ENCODE measurements around the gene UGGT1. TPM values are rescaled to one million over a fixed set of nuclear protein-coding genes. Genes with fewer than 3 reads are reported as not detected.

Gene UGGT1
- total RNA-seq (41.1 TPM), polyA plus RNA-seq (10 to 100 TPM in 3 of 4 donors, 1 to 10 TPM in 1; 9.0 to 14.5 (median 12.7) TPM)

DNA sequence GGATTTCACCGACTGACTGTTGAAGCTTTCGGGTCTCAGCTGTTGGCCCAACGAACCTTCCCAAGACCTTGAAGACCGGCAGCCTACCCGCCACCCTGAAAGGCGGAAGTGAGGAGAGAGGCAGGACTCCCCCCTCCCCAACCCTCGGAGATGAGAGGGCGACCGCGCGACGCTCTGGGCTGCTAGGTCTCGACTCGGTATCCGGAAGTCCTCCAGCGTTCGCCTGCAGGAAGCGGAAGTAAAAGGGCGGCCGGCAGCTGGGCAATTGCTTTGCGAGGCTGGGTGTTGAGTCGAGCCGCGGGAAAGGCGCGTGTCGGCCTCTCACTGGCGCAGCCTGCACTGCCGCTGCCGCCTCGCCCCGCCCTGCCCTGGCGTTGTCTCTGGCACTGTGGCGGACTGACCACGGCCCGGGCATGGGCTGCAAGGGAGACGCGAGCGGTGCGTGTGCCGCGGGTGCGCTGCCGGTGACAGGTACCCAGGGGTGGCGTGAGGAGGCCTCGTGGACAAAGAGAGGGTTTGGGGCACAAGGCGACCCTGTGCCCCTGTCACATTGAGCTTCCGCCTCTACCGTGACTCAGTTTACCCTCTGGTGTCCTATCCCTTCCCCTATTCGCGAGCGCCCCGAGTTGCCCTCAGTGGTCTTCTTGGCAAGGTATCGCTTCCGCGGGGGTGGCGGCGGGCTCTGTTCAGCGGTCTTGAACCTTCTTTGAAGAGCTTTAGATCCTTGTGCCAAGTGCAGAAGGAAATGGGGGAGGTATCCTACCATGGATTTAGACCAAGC is at the start of gene UGGT1:
TSS of gene UGGT1 (plus strand) at position 256 of the 781 bp plus-strand sequence. CDS start at position 414, 158 bp downstream.
- peak within 1 kb of the TSS; percentile 95 to 97 (median 96) for H3K4me3 Mint-ChIP-seq
- Histone ChIP-seq H3K9me3 (ENCODE audit: control insufficient read depth in 2 of 2, low read length in 2 of 2) (no peaks in the 10 kb centered on the region), H3K4me1 (ENCODE audit: control insufficient read depth, insufficient read depth, low read length, poor library complexity, severe bottlenecking) (peaks cover 20% of the 10 kb centered on the region), H3K36me3 (ENCODE audit: control insufficient read depth, insufficient read depth, low read length) (peaks cover 14% of the 10 kb centered on the region), H3K4me3 (ENCODE audit: low read depth, low read length) (peak within 1 kb of the TSS; percentile 99), H3K27me3 (ENCODE audit: control insufficient read depth, insufficient read depth, low read length) (no peaks in the 10 kb centered on the region), H3K27ac (ENCODE audit: insufficient read depth, low read length, poor library complexity, severe bottlenecking) (peak within 1 kb of the TSS; percentile 80)
- ATAC-seq (ENCODE audit: low read depth in 2 of 2) = peak; percentile 100
- peak within 1 kb of the TSS; percentile 87 to 97 (median 96) for H3K27ac Mint-ChIP-seq
- H3K9me3 Mint-ChIP-seq = no peaks in the 10 kb centered on the region
- peaks cover 22 to 57% (median 39%) of the 10 kb centered on the region in 4 donors for H3K4me1 Mint-ChIP-seq
- H3K36me3 Mint-ChIP-seq = no peaks in the 10 kb centered on the region
- H3K27me3 Mint-ChIP-seq = no peaks in the 10 kb centered on the region
- peak; percentile 90 to 98 (median 92) for DNase-seq

DNA sequence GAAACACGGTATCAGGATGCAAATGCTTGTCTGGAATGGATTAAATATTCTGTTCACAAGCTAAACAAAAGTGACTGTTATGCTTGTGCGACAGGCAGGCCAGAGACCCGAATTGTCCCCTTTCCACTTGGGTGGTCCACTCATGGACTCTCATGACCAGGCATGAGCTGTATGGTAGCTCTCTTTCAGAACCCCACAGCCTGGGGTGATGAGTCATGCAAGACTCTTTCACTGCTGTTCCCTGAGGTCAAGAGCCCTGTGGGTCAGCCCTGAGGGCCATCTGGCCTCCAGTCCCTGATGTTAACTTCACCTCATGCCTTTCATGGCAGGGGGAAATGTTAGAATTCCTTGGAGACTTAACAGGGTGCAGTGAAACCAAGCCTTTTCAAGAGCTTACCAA is 49.4 kb upstream of the UGGT1 start:
- no peak overlapping the region for H3K4me3 ChIP-seq (ENCODE audit: low read depth, low read length)
- H3K9me3 ChIP-seq (ENCODE audit: control insufficient read depth in 2 of 2, low read length in 2 of 2) = peaks cover 27 to 39% of the 10 kb centered on the region in 2 experiments
- DNase-seq (no peak), ATAC-seq (ENCODE audit: low read depth in 2 of 2) (no peak)
- H3K27ac ChIP-seq (ENCODE audit: insufficient read depth, low read length, poor library complexity, severe bottlenecking) = no peak overlapping the region
- Mint-ChIP-seq H3K27ac (no peak overlapping the region), H3K36me3 (peaks cover 12% of the 10 kb centered on the region), H3K4me1 (no peaks in the 10 kb centered on the region), H3K9me3 (peaks cover 0 to 45% (median 14%) of the 10 kb centered on the region in 7 donors), H3K4me3 (no peak overlapping the region), H3K27me3 (peaks cover 30% of the 10 kb centered on the region)
- no peaks in the 10 kb centered on the region for H3K4me1 ChIP-seq (ENCODE audit: control insufficient read depth, insufficient read depth, low read length, poor library complexity, severe bottlenecking)
- H3K36me3 ChIP-seq (ENCODE audit: control insufficient read depth, insufficient read depth, low read length) = no peaks in the 10 kb centered on the region
- H3K27me3 ChIP-seq (ENCODE audit: control insufficient read depth, insufficient read depth, low read length) = peaks cover 4% of the 10 kb centered on the region

DNA sequence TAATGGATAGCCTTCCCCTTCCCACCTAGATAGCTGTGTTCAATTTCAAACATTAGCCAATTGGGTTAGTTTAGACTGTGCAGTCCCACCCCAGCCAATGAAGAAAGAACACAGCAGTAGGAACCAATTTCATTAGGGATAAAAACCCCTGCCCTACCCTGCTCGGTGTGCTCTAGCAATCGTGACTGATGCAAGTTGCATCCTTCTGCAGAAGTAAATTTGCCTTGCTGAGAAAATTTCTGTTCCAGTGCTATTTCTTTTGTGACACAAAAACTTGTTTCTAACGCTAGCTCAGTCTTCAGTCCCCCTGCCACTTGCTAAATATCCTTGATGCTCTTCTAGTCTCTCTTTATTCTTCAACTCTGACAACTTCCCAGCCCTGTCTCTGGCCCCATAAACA is 48.0 kb upstream of the UGGT1 start:
- Histone ChIP-seq H3K27me3 (ENCODE audit: control insufficient read depth, insufficient read depth, low read length) (peaks cover 4% of the 10 kb centered on the region), H3K4me3 (ENCODE audit: low read depth, low read length) (no peak overlapping the region), H3K4me1 (ENCODE audit: control insufficient read depth, insufficient read depth, low read length, poor library complexity, severe bottlenecking) (no peaks in the 10 kb centered on the region), H3K27ac (ENCODE audit: insufficient read depth, low read length, poor library complexity, severe bottlenecking) (no peak overlapping the region), H3K9me3 (ENCODE audit: control insufficient read depth in 2 of 2, low read length in 2 of 2) (peaks cover 13 to 25% of the 10 kb centered on the region in 2 experiments), H3K36me3 (ENCODE audit: control insufficient read depth, insufficient read depth, low read length) (no peaks in the 10 kb centered on the region)
- Mint-ChIP-seq H3K4me3 (no peak overlapping the region), H3K27ac (no peak overlapping the region), H3K27me3 (peaks cover 23% of the 10 kb centered on the region), H3K4me1 (no peaks in the 10 kb centered on the region), H3K9me3 (peaks cover 0 to 32% (median 7%) of the 10 kb centered on the region in 7 donors), H3K36me3 (peaks cover 5% of the 10 kb centered on the region)
- no peak for DNase-seq
- ATAC-seq (ENCODE audit: low read depth in 2 of 2) = no peak

- peaks cover 6% of the 10 kb centered on the region for H3K36me3 Mint-ChIP-seq
- Histone ChIP-seq H3K27me3 (ENCODE audit: control insufficient read depth, insufficient read depth, low read length) (peaks cover 7% of the 10 kb centered on the region), H3K9me3 (ENCODE audit: control insufficient read depth in 2 of 2, low read length in 2 of 2) (peaks cover 4 to 5% of the 10 kb centered on the region in 2 experiments), H3K27ac (ENCODE audit: insufficient read depth, low read length, poor library complexity, severe bottlenecking) (no peak overlapping the region), H3K4me3 (ENCODE audit: low read depth, low read length) (no peak overlapping the region), H3K4me1 (ENCODE audit: control insufficient read depth, insufficient read depth, low read length, poor library complexity, severe bottlenecking) (no peaks in the 10 kb centered on the region), H3K36me3 (ENCODE audit: control insufficient read depth, insufficient read depth, low read length) (no peaks in the 10 kb centered on the region)
- peaks cover 0 to 13% (median 11%) of the 10 kb centered on the region in 7 donors for H3K9me3 Mint-ChIP-seq
- DNase-seq (no peak), ATAC-seq (ENCODE audit: low read depth in 2 of 2) (no peak)
- H3K27me3 Mint-ChIP-seq = peaks cover 44% of the 10 kb centered on the region
- H3K4me3 Mint-ChIP-seq = no peak overlapping the region
- H3K4me1 Mint-ChIP-seq = no peaks in the 10 kb centered on the region
- H3K27ac Mint-ChIP-seq = no peak overlapping the region
These were observed 37.7 kb upstream of the UGGT1 start for GRCh38 chr2:128053331-128053730.

- H3K9me3 Mint-ChIP-seq = peaks cover 0 to 13% (median 9%) of the 10 kb centered on the region in 7 donors
- Histone ChIP-seq H3K9me3 (ENCODE audit: control insufficient read depth in 2 of 2, low read length in 2 of 2) (peaks cover 3 to 4% of the 10 kb centered on the region in 2 experiments), H3K4me1 (ENCODE audit: control insufficient read depth, insufficient read depth, low read length, poor library complexity, severe bottlenecking) (no peaks in the 10 kb centered on the region), H3K4me3 (ENCODE audit: low read depth, low read length) (no peak overlapping the region), H3K27ac (ENCODE audit: insufficient read depth, low read length, poor library complexity, severe bottlenecking) (no peak overlapping the region), H3K27me3 (ENCODE audit: control insufficient read depth, insufficient read depth, low read length) (peaks cover 7% of the 10 kb centered on the region), H3K36me3 (ENCODE audit: control insufficient read depth, insufficient read depth, low read length) (no peaks in the 10 kb centered on the region)
- H3K27me3 Mint-ChIP-seq = peaks cover 43% of the 10 kb centered on the region
- no peak overlapping the region for H3K4me3 Mint-ChIP-seq
- H3K36me3 Mint-ChIP-seq = peaks cover 6% of the 10 kb centered on the region
- no peaks in the 10 kb centered on the region for H3K4me1 Mint-ChIP-seq
- no peak for DNase-seq
- ATAC-seq (ENCODE audit: low read depth in 2 of 2) = no peak
- no peak overlapping the region for H3K27ac Mint-ChIP-seq
These were observed 36.7 kb upstream of the UGGT1 start for GRCh38 chr2:128054104-128054885.

GRCh38 chr2:128057334-128057733 is 33.7 kb upstream of the UGGT1 start:
- Histone ChIP-seq H3K27me3 (ENCODE audit: control insufficient read depth, insufficient read depth, low read length) (no peaks in the 10 kb centered on the region), H3K4me3 (ENCODE audit: low read depth, low read length) (no peak overlapping the region), H3K4me1 (ENCODE audit: control insufficient read depth, insufficient read depth, low read length, poor library complexity, severe bottlenecking) (no peaks in the 10 kb centered on the region), H3K36me3 (ENCODE audit: control insufficient read depth, insufficient read depth, low read length) (no peaks in the 10 kb centered on the region), H3K9me3 (ENCODE audit: control insufficient read depth in 2 of 2, low read length in 2 of 2) (no peaks in the 10 kb centered on the region), H3K27ac (ENCODE audit: insufficient read depth, low read length, poor library complexity, severe bottlenecking) (no peak overlapping the region)
- Mint-ChIP-seq H3K4me3 (no peak overlapping the region), H3K36me3 (no peaks in the 10 kb centered on the region), H3K27ac (no peak overlapping the region), H3K4me1 (no peaks in the 10 kb centered on the region), H3K27me3 (peaks cover 27% of the 10 kb centered on the region), H3K9me3 (peaks cover 0 to 3% (median 0%) of the 10 kb centered on the region in 7 donors)
- ATAC-seq (ENCODE audit: low read depth in 2 of 2) (no peak), DNase-seq (no peak)

DNA sequence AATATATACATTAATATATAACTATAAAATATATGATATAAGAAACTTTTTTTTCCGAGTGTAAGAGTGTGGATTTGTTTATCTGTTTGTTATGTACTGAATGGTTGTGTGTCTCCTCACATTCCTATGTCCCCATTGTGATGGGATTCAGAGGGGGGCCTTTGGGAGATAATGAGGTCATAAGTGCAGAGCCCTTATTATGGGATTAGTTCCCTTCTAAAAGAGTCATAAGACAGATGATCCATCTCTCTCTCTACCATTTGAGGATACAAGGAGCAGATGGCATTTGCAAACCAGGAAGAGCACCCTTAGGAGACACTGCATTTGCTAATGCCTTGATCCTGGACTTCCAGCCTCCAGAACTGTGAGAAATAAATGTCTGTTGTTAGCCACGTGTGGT is 32.9 kb upstream of the UGGT1 start:
- Mint-ChIP-seq H3K27ac (no peak overlapping the region), H3K9me3 (peaks cover 0 to 2% (median 0%) of the 10 kb centered on the region in 7 donors), H3K4me3 (no peak overlapping the region), H3K36me3 (no peaks in the 10 kb centered on the region), H3K27me3 (peaks cover 24% of the 10 kb centered on the region), H3K4me1 (no peaks in the 10 kb centered on the region)
- Histone ChIP-seq H3K4me1 (ENCODE audit: control insufficient read depth, insufficient read depth, low read length, poor library complexity, severe bottlenecking) (no peaks in the 10 kb centered on the region), H3K27ac (ENCODE audit: insufficient read depth, low read length, poor library complexity, severe bottlenecking) (no peak overlapping the region), H3K4me3 (ENCODE audit: low read depth, low read length) (no peak overlapping the region), H3K9me3 (ENCODE audit: control insufficient read depth in 2 of 2, low read length in 2 of 2) (no peaks in the 10 kb centered on the region), H3K27me3 (ENCODE audit: control insufficient read depth, insufficient read depth, low read length) (no peaks in the 10 kb centered on the region), H3K36me3 (ENCODE audit: control insufficient read depth, insufficient read depth, low read length) (no peaks in the 10 kb centered on the region)
- no peak for DNase-seq
- no peak for ATAC-seq (ENCODE audit: low read depth in 2 of 2)

Data from CD4-positive, CD25-positive, alpha-beta regulatory T cell (primary cell).